Esophagus muscularis mucosa (tissue), 4 donors: ENCODE measurements around the gene TREM2. TPM values are rescaled to one million over a fixed set of nuclear protein-coding genes. Genes with fewer than 3 reads are reported as not detected.
A peak's percentile ranks its signal among the peaks of the same experiment; 100 is the strongest.
"Not testable (repeated sequence)": the region's sequence is repeated elsewhere in the genome, so short reads cannot be mapped to it uniquely, and the experiment has no call there.

Experiments used
- DNase-seq: peaks from one replicate; pipeline ENCODE4 v3.0.0-alpha.2; 2017; ENCODE audit errors: extremely low spot score
- H3K27ac ChIP-seq, 4 donors: fragments of 200-600 bp; sonication (generic); replicated peaks in 1 of 4; 1 replicate in 3 of 4; 2 replicates in 1 of 4; pipeline ENCODE4 v1.5.1; 2016 to 2019; ENCODE audit warnings: mild to moderate bottlenecking in 1 of 4
- H3K27me3 ChIP-seq, 4 donors: fragments of 200-600 bp; sonication (generic); one replicate each; pipeline versions ENCODE4 v1.5.1 to v1.6.0; 2016 to 2019
- H3K36me3 ChIP-seq, 4 donors: fragments of 200-600 bp; sonication (generic); one replicate each; pipeline ENCODE4 v1.5.1; 2016 to 2019
- H3K4me1 ChIP-seq, 4 donors: fragments of 200-600 bp; sonication (generic); one replicate each; pipeline ENCODE4 v1.5.1; 2016 to 2019
- H3K4me3 ChIP-seq, 4 donors: fragments of 200-600 bp; sonication (generic); 1 replicate in 2 of 4; 2 replicates in 2 of 4; pipeline ENCODE4 v1.5.1; 2016 to 2019; ENCODE audit warnings: mild to moderate bottlenecking in 4 of 4, moderate library complexity in 1 of 4
- H3K9me3 ChIP-seq, 4 donors: fragments of 200-600 bp; sonication (generic); 1 replicate in 3 of 4; 2 replicates in 1 of 4; pipeline ENCODE4 v1.5.1; 2016 to 2019
- CTCF ChIP-seq, 3 experiments: fragments of 200-600 bp in 2 of 3; fragments of 450-650 bp in 1 of 3; sonication (generic) in 2 of 3; IDR thresholded peaks; one replicate each; pipeline ENCODE4 v1.5.1; 2017 to 2019; ENCODE audit warnings: antibody characterized with exemption in 3 of 3, mild to moderate bottlenecking in 2 of 3, moderate library complexity in 1 of 3
- EP300 ChIP-seq: sonication (generic); formaldehyde crosslinking; IDR thresholded peaks from one replicate; pipeline ENCODE4 v1.6.1; 2017; ENCODE audit warnings: antibody characterized with exemption
- POLR2A ChIP-seq: fragments of 450-650 bp; IDR thresholded peaks from one replicate; pipeline ENCODE4 v1.6.1; 2017; ENCODE audit warnings: antibody characterized with exemption, moderate library complexity, mild to moderate bottlenecking, low read depth
- POLR2AphosphoS5 ChIP-seq, 2 donors: sonication (generic); formaldehyde crosslinking; IDR thresholded peaks; one replicate each; pipeline ENCODE4 v1.6.1; 2017; ENCODE audit warnings: antibody characterized with exemption in 2 of 2
- WGBS: methylation state at CpG from one replicate; pipeline ENCODE4 v1.1.5; 2018; 5-methylcytosine and 5-hydroxymethylcytosine counted together
- intact Hi-C: fragments of 100-400 bp; cut with DNase I; formaldehyde crosslinking; loops from one replicate; pipeline ENCODE4 v1.15.1; 2023
- total RNA-seq, 4 donors: library from RNA; depleted of rRNA; stranded (reverse); fragments of >200 nt; gene quantifications; one replicate each; pipeline versions ENCODE4 v1.1.0 to v1.2.1, GENCODE V29; 2016

Gene TREM2
- total RNA-seq, 4 donors from 2014 or later, result 1.6 to 1.8 (median 1.6) TPM

DNA sequence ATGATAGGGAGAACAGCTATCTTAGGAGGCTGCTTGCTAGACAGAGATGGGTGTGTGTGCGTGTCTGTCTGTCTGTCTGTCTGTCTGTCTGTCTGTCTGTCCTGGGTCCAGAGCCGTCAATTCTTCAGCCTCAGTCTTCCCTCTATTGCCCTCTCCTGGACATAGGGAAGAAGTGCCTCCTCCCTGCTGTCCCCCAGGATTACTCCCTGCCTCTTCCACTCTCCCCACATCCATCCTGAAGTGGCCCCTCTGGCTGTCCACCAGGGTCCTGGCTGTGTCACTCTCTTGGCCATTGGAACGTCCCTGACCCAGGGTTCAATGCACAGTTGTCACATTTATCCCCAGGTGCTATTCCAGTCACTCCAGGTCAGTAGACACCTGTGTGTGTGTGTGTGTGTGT lies 27.9 kb upstream of the TREM2 start:
- no peak for DNase-seq
- H3K36me3 ChIP-seq, result no peaks in the 10 kb centered on the region
- 77% methylated on average over 3 of the region's 3 CpGs for WGBS
- peaks cover 0 to 38% (median 0%) of the 10 kb centered on the region in 4 donors for H3K27me3 ChIP-seq
- TF ChIP-seq CTCF (IDR thresholded peaks at IDR 0.05), result no peak
- no peak for TF ChIP-seq POLR2A
- no peak for TF ChIP-seq POLR2AphosphoS5 (IDR thresholded peaks at IDR 0.05)
- TF ChIP-seq EP300, result no peak
- H3K27ac ChIP-seq, result no peak overlapping the region
- H3K9me3 ChIP-seq, result peaks cover 0 to 15% (median 11%) of the 10 kb centered on the region in 4 donors
- H3K4me1 ChIP-seq, result no peaks in the 10 kb centered on the region
- H3K4me3 ChIP-seq, result no peak overlapping the region
- intact Hi-C loops, result no loop called here

DNA sequence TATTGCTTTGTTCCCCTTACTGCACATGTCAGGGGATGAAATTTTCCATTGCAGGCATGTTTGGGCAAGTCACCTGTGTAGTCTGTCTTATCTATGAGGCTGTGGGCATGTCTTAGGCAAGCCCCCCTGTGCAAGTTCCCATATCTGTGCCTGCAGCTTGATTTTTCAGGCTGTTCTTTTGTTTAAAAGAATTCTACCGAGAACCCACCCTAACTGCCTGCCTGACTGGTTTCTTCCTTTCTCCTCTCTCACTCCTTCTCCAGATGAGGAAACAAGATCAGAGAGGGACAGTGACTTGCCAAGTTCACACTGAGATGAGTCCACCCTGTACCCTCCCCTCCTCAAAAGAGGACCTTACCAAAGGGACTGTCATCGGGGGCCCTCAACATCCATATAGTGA lies 27.1 kb upstream of the TREM2 start:
- H3K27me3 ChIP-seq, result peaks cover 0 to 29% (median 0%) of the 10 kb centered on the region in 4 donors
- intact Hi-C loops, result no loop called here
- WGBS, result 96% methylated on average over 2 of the region's 2 CpGs
- peaks cover 0 to 15% (median 11%) of the 10 kb centered on the region in 4 donors for H3K9me3 ChIP-seq
- no peak overlapping the region for H3K4me3 ChIP-seq
- TF ChIP-seq EP300 (no peak), CTCF (IDR thresholded peaks at IDR 0.05) (no peak), POLR2AphosphoS5 (IDR thresholded peaks at IDR 0.05) (no peak), POLR2A (no peak)
- H3K4me1 ChIP-seq, result no peaks in the 10 kb centered on the region
- H3K36me3 ChIP-seq, result no peaks in the 10 kb centered on the region
- DNase-seq, result peak; percentile 39
- H3K27ac ChIP-seq, result no peak overlapping the region

GRCh38 chr6:41189046-41189445 lies 26.1 kb upstream of the TREM2 start:
- intact Hi-C loops, H3K36me3 ChIP-seq, DNase-seq, H3K27ac ChIP-seq, H3K4me3 ChIP-seq, H3K4me1 ChIP-seq: not testable (repeated sequence)
- Histone ChIP-seq H3K27me3 (peaks cover 0 to 20% (median 0%) of the 10 kb centered on the region in 4 donors), H3K9me3 (peaks cover 0 to 15% (median 11%) of the 10 kb centered on the region in 4 donors)

DNA sequence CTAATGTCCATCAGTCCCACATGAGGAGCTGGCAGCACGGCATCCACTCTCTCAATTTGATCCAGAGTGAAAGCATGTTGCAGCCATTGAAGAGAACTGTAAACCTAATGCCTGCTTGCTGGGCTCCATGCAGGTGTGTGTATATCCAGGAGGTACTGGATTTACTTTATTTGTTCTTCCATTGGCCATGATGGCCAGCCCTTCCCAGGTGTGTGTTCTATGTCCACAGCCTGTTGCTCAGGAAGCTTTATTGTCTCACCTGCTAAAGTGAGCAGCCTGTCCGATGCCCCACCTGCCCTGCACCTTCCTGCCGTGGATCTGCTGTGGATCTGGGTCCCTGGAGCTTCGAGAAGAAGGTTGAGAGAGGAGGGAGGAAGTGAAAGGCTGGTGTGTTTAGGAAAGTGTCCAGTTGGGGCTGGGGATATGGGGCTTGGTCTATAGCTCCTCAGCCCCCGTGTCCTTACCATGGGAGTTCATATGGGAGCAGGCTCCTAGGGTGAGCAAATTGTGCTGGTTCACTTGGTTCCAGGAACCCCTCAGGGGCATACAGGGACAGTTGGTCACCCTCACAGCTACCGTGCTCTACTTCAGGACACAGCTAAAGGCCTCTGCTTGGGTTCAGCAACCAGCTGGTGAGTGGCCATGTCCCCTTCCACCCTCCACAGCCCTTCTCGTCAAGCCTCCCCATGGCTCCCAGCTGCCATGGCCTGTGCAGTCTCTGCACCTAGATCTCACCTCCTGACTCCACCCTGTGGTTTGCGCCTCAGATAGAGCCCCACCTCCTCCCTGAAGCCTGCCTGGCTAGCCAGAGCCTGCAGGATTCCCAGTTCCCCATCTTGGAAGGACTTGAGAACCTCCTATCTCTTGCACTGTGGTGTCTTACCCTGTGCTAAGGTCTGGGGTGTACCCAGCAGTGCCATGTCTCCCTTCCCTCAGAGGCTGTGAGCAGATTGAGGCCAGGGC lies 25.3 kb upstream of the TREM2 start:
- WGBS, result 86% methylated on average over 8 of the region's 8 CpGs
- intact Hi-C loops, result no loop called here
- no peak for TF ChIP-seq POLR2A
- no peak for TF ChIP-seq POLR2AphosphoS5 (IDR thresholded peaks at IDR 0.05)
- TF ChIP-seq EP300, result no peak
- TF ChIP-seq CTCF (IDR thresholded peaks at IDR 0.05), result no peak

GRCh38 chr6:41186031-41186562 lies 23.2 kb upstream of the TREM2 start:
- WGBS, result 45% methylated on average over 9 of the region's 10 CpGs
- Histone ChIP-seq H3K4me3 (no peak overlapping the region), H3K9me3 (peaks cover 0 to 15% (median 11%) of the 10 kb centered on the region in 4 donors), H3K4me1 (no peaks in the 10 kb centered on the region), H3K27me3 (peaks cover 0 to 2% (median 0%) of the 10 kb centered on the region in 4 donors), H3K27ac (no peak overlapping the region), H3K36me3 (no peaks in the 10 kb centered on the region)
- TF ChIP-seq EP300 (no peak), CTCF (IDR thresholded peaks at IDR 0.05) (no peak), POLR2A (no peak), POLR2AphosphoS5 (IDR thresholded peaks at IDR 0.05) (no peak)
- no peak for DNase-seq
- intact Hi-C loops, result no loop called here

More for the DNA sequence above, 25.3 kb upstream of the TREM2 start:
- Histone ChIP-seq H3K27me3 (peaks cover 0 to 19% (median 0%) of the 10 kb centered on the region in 4 donors), H3K4me1 (no peaks in the 10 kb centered on the region), H3K4me3 (no peak overlapping the region), H3K9me3 (peaks cover 0 to 15% (median 11%) of the 10 kb centered on the region in 4 donors), H3K36me3 (no peaks in the 10 kb centered on the region), H3K27ac (no peak overlapping the region)
- DNase-seq, result peak; percentile 77
